Effector memory CD8-positive, alpha-beta T cell (primary cell): ENCODE data around the gene PHF10.

Source experiments
- ATAC-seq: fragments of 150-1000 bp; cut with Tn5 transposase; replicated peaks from 2 replicates; pipeline ENCODE4 v1.10.0; 2021; ENCODE audit warnings: mild to moderate bottlenecking, moderate library complexity
- DNase-seq, 3 experiments: peaks; one replicate each; pipeline ENCODE4 v3.0.0; 2021
- H3K27ac Mint-ChIP-seq, 2 donors: one replicate each; pipeline ENCODE4 v1.8.0; 2022; ENCODE audit warnings: mild to moderate bottlenecking in 2 of 2, mixed read lengths in 2 of 2, moderate library complexity in 2 of 2
- H3K27me3 Mint-ChIP-seq, 2 donors: one replicate each; pipeline ENCODE4 v1.8.0; 2022; ENCODE audit warnings: mixed read lengths in 2 of 2
- H3K36me3 Mint-ChIP-seq: one replicate; pipeline ENCODE4 v1.8.0; 2022; ENCODE audit warnings: mild to moderate bottlenecking, moderate library complexity, mixed read lengths; ENCODE audit not compliant: insufficient read depth
- H3K4me1 Mint-ChIP-seq, 2 donors: one replicate each; pipeline ENCODE4 v1.8.0; 2022; ENCODE audit warnings: low read depth in 2 of 2, mixed read lengths in 2 of 2
- H3K4me3 Mint-ChIP-seq, 2 donors: one replicate each; pipeline ENCODE4 v1.8.0; 2022; ENCODE audit warnings: mild to moderate bottlenecking in 2 of 2, mixed read lengths in 2 of 2, moderate library complexity in 2 of 2
- H3K9me3 Mint-ChIP-seq, 2 donors: one replicate each; pipeline ENCODE4 v1.8.0; 2022; ENCODE audit warnings: mixed read lengths in 2 of 2

PHF10 gene

DNA sequence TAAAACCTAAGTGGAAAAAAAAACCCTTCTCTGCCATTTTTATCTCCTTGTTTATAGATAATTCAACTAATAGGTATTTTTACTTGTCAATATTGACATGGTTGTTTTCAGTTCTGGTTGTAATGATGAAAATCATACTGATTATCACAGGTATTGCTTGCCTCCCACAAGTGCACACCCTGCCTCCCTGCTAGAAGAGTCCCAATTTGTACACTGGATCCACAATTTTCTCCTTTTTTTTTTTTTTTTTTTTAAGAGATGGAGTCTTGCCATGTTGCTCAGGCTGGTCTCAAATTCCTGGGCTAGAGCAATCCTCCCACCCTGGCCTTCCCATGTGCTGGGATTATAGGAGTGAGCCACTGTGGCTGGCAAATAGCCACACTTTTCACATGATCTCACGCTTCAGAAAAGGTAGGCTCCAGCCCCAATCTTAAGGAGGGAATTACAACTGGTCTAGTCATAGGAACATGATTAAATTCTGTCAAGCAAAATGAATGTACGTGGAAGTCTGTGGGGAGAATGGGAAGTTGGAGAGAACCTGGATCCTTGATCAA, 14.8 kb upstream of the PHF10 start:
- no peak overlapping the region for H3K4me3 Mint-ChIP-seq
- H3K27ac Mint-ChIP-seq, result no peak overlapping the region
- peaks cover 3% of the 10 kb centered on the region for H3K36me3 Mint-ChIP-seq
- H3K27me3 Mint-ChIP-seq, result peaks cover 27 to 35% of the 10 kb centered on the region in 2 donors
- no peak for DNase-seq
- H3K9me3 Mint-ChIP-seq, result no peaks in the 10 kb centered on the region
- ATAC-seq, result no peak
- no peaks in the 10 kb centered on the region for H3K4me1 Mint-ChIP-seq

DNA sequence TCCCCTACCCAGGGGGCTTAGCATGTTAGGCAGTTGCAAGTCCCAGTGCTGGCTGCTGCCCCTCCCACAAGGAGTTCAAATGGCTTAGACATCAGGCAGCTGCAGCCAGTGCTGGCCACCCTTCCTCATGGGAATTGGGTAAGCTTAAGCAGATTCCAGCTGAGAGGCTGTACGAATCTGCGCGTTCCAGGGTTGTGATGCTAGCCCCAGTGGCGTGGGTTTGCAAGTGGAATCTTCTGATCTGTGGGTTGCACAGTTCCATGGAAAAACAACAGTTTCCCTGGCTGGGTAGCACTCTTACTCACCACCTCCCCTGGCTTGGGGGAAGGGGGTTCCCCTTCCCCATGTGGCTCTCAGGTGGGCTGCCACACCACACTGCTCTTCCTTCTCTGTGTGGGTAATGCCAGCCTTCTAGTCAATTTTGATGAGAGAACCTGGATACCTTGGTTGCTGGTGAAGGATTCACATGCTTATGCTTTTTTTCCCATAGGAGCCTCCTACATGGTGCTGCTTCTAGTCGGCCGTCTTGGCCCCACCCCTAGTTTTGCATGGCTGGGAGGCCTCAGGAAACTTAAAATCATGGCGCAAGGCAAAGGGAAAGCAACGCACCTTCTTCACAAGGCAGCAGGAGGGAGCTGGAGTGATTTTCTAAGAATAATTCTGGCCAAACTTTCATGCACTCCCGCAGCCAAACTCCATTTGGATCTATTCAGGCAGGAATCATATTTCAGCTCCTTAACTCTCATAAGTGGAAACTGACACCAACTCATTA, 14.1 kb upstream of the PHF10 start:
- DNase-seq, result no peak

GRCh38 chr6:169729961-169730360, 5.7 kb upstream of the PHF10 start:
- Mint-ChIP-seq H3K27me3 (peaks cover 1 to 7% of the 10 kb centered on the region in 2 donors), H3K27ac (no peak overlapping the region), H3K9me3 (no peaks in the 10 kb centered on the region), H3K4me3 (no peak overlapping the region), H3K4me1 (no peaks in the 10 kb centered on the region), H3K36me3 (peaks cover 4% of the 10 kb centered on the region)
- ATAC-seq (no peak), DNase-seq (no peak)

More for the DNA sequence above, 14.1 kb upstream of the PHF10 start:
- ATAC-seq, result no peak
- H3K4me3 Mint-ChIP-seq, result no peak overlapping the region
- peaks cover 3% of the 10 kb centered on the region for H3K36me3 Mint-ChIP-seq
- no peaks in the 10 kb centered on the region for H3K9me3 Mint-ChIP-seq
- H3K4me1 Mint-ChIP-seq, result no peaks in the 10 kb centered on the region
- H3K27me3 Mint-ChIP-seq, result peaks cover 27 to 35% of the 10 kb centered on the region in 2 donors
- no peak overlapping the region for H3K27ac Mint-ChIP-seq

DNA sequence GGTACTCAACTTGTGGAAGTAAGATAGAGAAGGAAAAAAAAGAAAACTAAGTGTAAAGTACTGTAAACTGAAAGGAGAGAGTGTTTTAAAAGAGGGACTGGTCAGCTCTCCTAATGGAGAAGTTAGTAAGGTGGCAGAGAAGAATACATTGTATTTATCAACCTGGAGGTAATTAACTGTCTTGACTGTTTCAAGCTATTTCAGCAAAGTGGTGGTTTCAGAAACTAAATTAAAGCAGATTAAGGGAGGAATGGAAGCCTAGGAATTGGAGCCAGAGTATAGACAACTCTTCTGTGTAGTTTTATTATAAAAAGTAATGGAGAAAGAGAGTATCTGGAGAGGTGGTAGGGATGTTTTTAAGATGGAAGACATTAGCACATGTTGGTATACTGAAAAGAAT, 2.7 kb upstream of the PHF10 start:
- DNase-seq (no peak), ATAC-seq (no peak)
- Mint-ChIP-seq H3K36me3 (peaks cover 12% of the 10 kb centered on the region), H3K27ac (no peak overlapping the region), H3K27me3 (no peaks in the 10 kb centered on the region), H3K4me3 (no peak overlapping the region), H3K9me3 (no peaks in the 10 kb centered on the region), H3K4me1 (peaks cover 8 to 11% of the 10 kb centered on the region in 2 donors)

DNA sequence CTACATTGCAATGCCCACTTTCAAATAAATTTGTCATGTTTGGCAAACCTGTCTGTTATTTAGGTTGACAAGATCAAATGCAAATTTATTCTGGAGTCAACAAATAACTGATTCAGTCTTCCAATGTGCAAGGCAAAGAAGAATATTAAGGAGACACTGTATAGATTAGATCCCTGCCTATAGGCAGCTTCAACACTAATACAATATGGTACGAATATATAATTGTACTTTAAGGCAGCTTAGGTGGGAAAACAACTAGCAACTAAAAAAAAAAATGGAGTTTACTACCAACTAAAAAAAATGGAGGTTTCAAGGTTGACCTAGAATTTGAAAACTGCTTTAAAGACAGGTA, 1.7 kb upstream of the PHF10 start:
- DNase-seq (no peak), ATAC-seq (no peak)
- H3K9me3 Mint-ChIP-seq, result no peaks in the 10 kb centered on the region
- peak overlapping the region; percentile 66 to 75 for H3K4me3 Mint-ChIP-seq
- peak overlapping the region in 1 of 2 donors; percentile 27 for H3K27ac Mint-ChIP-seq
- peaks cover 11 to 14% of the 10 kb centered on the region in 2 donors for H3K4me1 Mint-ChIP-seq
- peaks cover 12% of the 10 kb centered on the region for H3K36me3 Mint-ChIP-seq
- no peaks in the 10 kb centered on the region for H3K27me3 Mint-ChIP-seq

DNA sequence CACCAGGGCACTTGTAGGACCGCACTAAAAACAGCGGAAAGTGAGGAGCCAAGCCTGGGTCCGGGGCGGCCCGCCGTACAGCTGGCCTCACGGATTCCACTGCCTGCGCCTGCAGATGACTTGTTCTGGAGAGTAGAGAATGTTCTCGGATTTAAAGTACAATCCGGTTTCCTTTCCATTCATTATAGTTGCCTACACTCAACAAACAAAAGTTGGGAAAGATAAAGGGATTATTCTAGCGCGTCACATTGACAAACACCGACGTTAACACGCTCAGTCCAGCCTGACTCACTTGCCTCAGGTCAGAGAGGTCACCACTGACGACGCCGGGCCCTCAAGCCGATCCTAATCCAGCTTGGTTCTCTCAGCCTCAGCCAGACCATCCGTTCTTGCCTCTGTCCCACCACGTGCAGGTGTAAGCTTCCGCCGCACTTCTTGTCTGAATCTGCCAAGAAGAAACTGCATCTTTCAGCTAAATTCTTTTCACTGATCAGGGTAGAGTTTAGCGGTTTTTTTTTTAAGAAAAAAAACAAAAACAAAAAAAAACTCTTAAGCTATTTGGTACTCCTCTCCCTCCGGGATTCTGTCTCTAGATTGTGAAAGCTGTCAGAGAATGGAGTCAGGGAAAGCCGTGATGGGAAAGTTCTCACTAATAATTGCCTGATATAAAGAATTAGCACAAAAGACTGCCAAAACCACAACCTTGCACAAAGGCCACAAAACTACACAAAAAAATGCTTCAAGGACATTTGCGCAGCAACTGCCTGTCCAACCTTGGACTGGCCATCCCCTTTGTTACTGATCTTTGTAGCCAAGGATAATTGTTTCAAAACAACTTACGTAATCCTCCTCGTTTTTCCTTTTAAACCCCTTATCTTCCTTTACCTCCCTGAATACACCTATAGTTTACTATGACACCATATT, 1.1 kb upstream of the PHF10 start:
- no peak for DNase-seq
- peaks cover 12 to 17% of the 10 kb centered on the region in 2 donors for H3K4me1 Mint-ChIP-seq
- no peaks in the 10 kb centered on the region for H3K9me3 Mint-ChIP-seq
- H3K4me3 Mint-ChIP-seq, result peak overlapping the region; percentile 66 to 75
- H3K27ac Mint-ChIP-seq, result peak overlapping the region; percentile 27 to 47
- peaks cover 12% of the 10 kb centered on the region for H3K36me3 Mint-ChIP-seq
- no peaks in the 10 kb centered on the region for H3K27me3 Mint-ChIP-seq
- no peak for ATAC-seq

- DNase-seq (peak; percentile 28 to 31 (median 30)), ATAC-seq (peak; percentile 51)
- Mint-ChIP-seq H3K9me3 (no peaks in the 10 kb centered on the region), H3K4me1 (peaks cover 19 to 30% of the 10 kb centered on the region in 2 donors), H3K27me3 (no peaks in the 10 kb centered on the region), H3K27ac (no peak overlapping the region), H3K36me3 (peaks cover 12% of the 10 kb centered on the region), H3K4me3 (peak overlapping the region; percentile 19 to 49)
Measured at GRCh38 chr6:169723991-169724493, 258 bp downstream of the PHF10 start.

- ATAC-seq (peak; percentile 50), DNase-seq (peak; percentile 60 to 69 (median 62))
- Mint-ChIP-seq H3K36me3 (peaks cover 12% of the 10 kb centered on the region), H3K9me3 (no peaks in the 10 kb centered on the region), H3K4me1 (peaks cover 19 to 31% of the 10 kb centered on the region in 2 donors), H3K4me3 (peak overlapping the region; percentile 80 to 87), H3K27ac (peak overlapping the region; percentile 91 to 95), H3K27me3 (no peaks in the 10 kb centered on the region)
Measured at GRCh38 chr6:169723200-169723909, 945 bp downstream of the PHF10 start.

GRCh38 chr6:169722362-169723199, 1.7 kb downstream of the PHF10 start:
- Mint-ChIP-seq H3K36me3 (peaks cover 12% of the 10 kb centered on the region), H3K4me3 (peak overlapping the region; percentile 80 to 87)

DNA sequence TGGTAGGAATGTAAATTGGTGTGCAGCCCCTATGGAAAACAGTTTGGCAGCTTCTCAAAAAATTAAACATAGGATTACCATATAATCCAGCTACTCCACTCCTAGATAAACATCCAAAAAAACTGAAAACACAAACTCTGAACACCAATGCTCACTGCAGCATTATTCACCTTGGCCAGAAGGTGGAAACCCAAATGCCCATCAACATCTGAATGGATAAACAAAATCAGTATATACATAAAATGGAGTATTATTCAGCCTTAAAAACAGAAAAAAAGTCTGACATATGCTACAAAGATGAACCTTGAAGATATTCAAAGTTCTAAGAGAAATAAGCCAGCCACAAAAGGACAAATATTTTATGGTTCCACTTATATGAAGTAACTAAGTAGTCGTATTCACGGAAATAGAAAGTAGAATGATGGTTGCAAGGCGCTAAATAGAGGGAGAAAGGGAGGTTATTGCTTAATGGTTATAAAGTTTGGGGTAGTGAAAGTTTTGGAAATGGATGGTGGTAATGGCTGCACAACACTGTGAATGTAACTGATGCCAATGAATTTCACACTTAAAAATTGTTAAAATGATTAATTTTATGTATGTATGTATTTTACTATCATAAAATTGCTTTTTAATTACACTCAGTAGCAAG, 4.0 kb downstream of the PHF10 start:
- H3K36me3 Mint-ChIP-seq, result peaks cover 23% of the 10 kb centered on the region
- ATAC-seq, result no peak
- H3K9me3 Mint-ChIP-seq, result no peaks in the 10 kb centered on the region
- no peaks in the 10 kb centered on the region for H3K27me3 Mint-ChIP-seq
- no peak overlapping the region for H3K4me3 Mint-ChIP-seq
- H3K27ac Mint-ChIP-seq, result peak overlapping the region in 1 of 2 donors; percentile 25
- peaks cover 19 to 31% of the 10 kb centered on the region in 2 donors for H3K4me1 Mint-ChIP-seq
- DNase-seq, result no peak

More at GRCh38 chr6:169722362-169723199, 1.7 kb downstream of the PHF10 start:
- Mint-ChIP-seq H3K27ac (peak overlapping the region; percentile 91 to 95), H3K27me3 (no peaks in the 10 kb centered on the region), H3K9me3 (no peaks in the 10 kb centered on the region), H3K4me1 (peaks cover 19 to 31% of the 10 kb centered on the region in 2 donors)
- peak in 2 of 3 experiments; percentile 20 to 21 for DNase-seq
- peak; percentile 29 for ATAC-seq

DNA sequence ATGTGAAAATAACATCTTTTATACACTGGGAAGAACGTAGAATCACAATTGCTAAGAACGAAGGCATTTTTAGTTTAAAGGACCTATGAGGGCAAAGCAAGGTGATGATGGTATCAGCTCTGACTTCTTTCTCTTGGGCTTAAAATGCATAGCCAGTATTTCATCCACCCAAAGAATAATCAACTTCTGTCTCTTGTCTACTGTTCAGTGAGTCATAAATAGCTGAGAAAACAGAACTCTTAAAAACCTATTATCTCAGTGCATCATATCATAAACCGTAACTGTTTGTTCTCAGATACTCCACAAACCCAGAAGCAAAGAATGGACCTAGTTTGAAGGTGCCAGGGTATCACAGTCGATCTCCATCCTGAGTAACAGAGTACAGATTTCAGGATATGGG, 5.2 kb downstream of the PHF10 start:
- peaks cover 19 to 31% of the 10 kb centered on the region in 2 donors for H3K4me1 Mint-ChIP-seq
- H3K36me3 Mint-ChIP-seq, result peaks cover 33% of the 10 kb centered on the region
- H3K4me3 Mint-ChIP-seq, result no peak overlapping the region
- DNase-seq, result no peak
- no peak for ATAC-seq
- no peaks in the 10 kb centered on the region for H3K27me3 Mint-ChIP-seq
- H3K27ac Mint-ChIP-seq, result peak overlapping the region in 1 of 2 donors; percentile 25
- no peaks in the 10 kb centered on the region for H3K9me3 Mint-ChIP-seq

DNA sequence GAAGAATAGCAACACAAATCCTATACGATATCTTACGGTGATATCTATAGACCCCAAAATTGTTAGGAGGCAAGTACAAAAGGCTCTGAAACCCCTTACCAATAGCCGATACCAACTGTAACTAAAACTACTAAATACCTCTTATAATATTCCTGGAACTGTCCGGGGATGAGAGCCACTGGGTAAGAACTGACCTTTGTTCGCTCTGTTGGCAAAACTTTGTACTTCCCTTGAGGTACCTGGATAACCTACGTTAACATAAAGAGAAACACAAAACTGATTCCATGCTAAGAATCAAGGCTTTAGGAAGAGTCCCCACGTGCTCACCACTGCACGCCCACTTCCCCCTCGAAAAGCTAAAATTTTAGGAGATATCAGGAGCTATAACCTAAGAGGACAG, 9.7 kb downstream of the PHF10 start:
- peaks cover 4 to 7% of the 10 kb centered on the region in 2 donors for H3K4me1 Mint-ChIP-seq
- H3K4me3 Mint-ChIP-seq, result no peak overlapping the region
- no peak overlapping the region for H3K27ac Mint-ChIP-seq
- ATAC-seq (no peak), DNase-seq (no peak)
- no peaks in the 10 kb centered on the region for H3K27me3 Mint-ChIP-seq
- H3K36me3 Mint-ChIP-seq, result peaks cover 53% of the 10 kb centered on the region
- H3K9me3 Mint-ChIP-seq, result no peaks in the 10 kb centered on the region
